Kidney (tissue), 14 donors: ENCODE data around the gene NEGR1. TPM values are rescaled to one million over a fixed set of nuclear protein-coding genes. Genes with fewer than 3 reads are reported as not detected.

ENCODE experiments used
- DNase-seq, 5 donors: peaks; one replicate each; pipeline ENCODE4 v3.0.0-alpha.2; 2013 to 2020
- FAIRE-seq: peaks from 2 replicates; lab custom pipeline; 2012; peaks lifted over from hg19 to GRCh38; lab: Jason Lieb, UNC
- H3K27ac ChIP-seq, 2 donors: one replicate each; pipeline ENCODE4 v1.7.0; 2013; ENCODE audit warnings: low read depth in 2 of 2, low read length in 2 of 2, inconsistent platforms in 1 of 2
- H3K27me3 ChIP-seq: one replicate; pipeline ENCODE4 v1.7.1; 2013; ENCODE audit warnings: low read length, inconsistent platforms; ENCODE audit not compliant: control insufficient read depth, insufficient read depth
- H3K36me3 ChIP-seq, 3 donors: one replicate each; pipeline versions ENCODE4 v1.7.0 to v1.7.1; 2013; ENCODE audit warnings: low read length in 3 of 3, control low read depth in 1 of 3, inconsistent platforms in 1 of 3; ENCODE audit not compliant: insufficient read depth in 3 of 3, control insufficient read depth in 2 of 3
- H3K4me1 ChIP-seq, 3 donors: one replicate each; pipeline versions ENCODE4 v1.7.0 to v1.7.1; 2013; ENCODE audit warnings: low read length in 3 of 3, inconsistent platforms in 1 of 3, low read depth in 1 of 3; ENCODE audit not compliant: control insufficient read depth in 2 of 3, insufficient read depth in 2 of 3
- H3K4me3 ChIP-seq, 3 donors: one replicate each; pipeline versions ENCODE4 v1.7.0 to v1.8.1; 2013; ENCODE audit warnings: low read length in 3 of 3, control low read depth in 1 of 3, inconsistent platforms in 1 of 3
- H3K9ac ChIP-seq, 3 donors: one replicate each; pipeline versions ENCODE4 v1.7.0 to v1.7.1; 2013; ENCODE audit warnings: low read length in 3 of 3, control low read depth in 1 of 3, inconsistent platforms in 1 of 3
- H3K9me3 ChIP-seq, 3 donors: one replicate each; pipeline versions ENCODE4 v1.7.0 to v1.7.1; 2013; ENCODE audit warnings: low read length in 3 of 3, control low read depth in 1 of 3, inconsistent platforms in 1 of 3; ENCODE audit not compliant: control insufficient read depth in 2 of 3, insufficient read depth in 1 of 3
- intact Hi-C: fragments of 100-400 bp; cut with DNase I; formaldehyde crosslinking; loops from one replicate; pipeline ENCODE4 v1.11.1; 2022
- polyA plus RNA-seq: library from polyadenylated mRNA; stranded (reverse); fragments of 350-450 nt; fragmentation: Illumina TruSeq; extraction: RNeasy Lipid Tissue Mini Kit (QIAGEN cat#74804); gene quantifications from one replicate; pipeline ENCODE4 v1.2.3, GENCODE V29; 2014; ENCODE audit warnings: low read depth, low replicate concordance; ENCODE audit not compliant: insufficient read depth
- total RNA-seq: library from RNA; stranded (reverse); fragmentation: NEBNext Ultra II Directional; extraction: Animal tissue kit (Norgen Biotek cat#: 25700); gene quantifications from one replicate; pipeline ENCODE4 v1.2.1, GENCODE V29; 2021
- TF ChIP-seq, protein P1 (sequence below): IDR thresholded peaks from 3 replicates; pipeline ENCODE4 v1.5.1; 2012; ENCODE audit warnings: mild to moderate bottlenecking, moderate library complexity, borderline replicate concordance; ENCODE audit not compliant: insufficient read depth; ENCODE audit errors: extremely low read depth
- donor health status: control.
- donor health status: control.
- donor health status: control.
- donor health status: control.
- donor health status: control.
- donor health status: DM: yes; HTN: yes; CAD: no.
- donor health status: Normal renal cell carcinoma (clear cell type).

NEGR1 gene
- total and polyA plus RNA-seq, 2 donors from 2014 or later = 3.0 to 10.2 TPM

DNA sequence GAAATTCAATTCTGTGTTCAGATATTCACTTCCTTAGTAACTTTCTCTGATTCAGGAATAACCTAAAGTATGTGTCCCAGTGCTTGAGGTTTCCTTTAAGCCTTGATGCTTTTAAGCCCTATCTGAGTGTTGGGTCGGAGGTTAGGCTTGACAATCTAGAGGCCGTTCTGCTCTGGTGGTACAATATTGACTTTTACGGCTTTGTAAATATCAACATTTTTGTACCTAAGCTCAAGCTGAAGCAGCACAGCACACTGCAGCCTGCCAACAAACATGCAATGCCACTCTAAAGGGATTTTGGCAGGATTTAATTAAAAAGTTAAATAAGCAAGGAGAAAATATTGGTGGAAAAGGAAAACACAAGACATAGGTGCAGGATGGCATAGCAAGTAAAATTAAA is 279.2 kb downstream of the NEGR1 start:
- intact Hi-C loops = no loop called here
- Histone ChIP-seq H3K9me3 (no peaks in the 10 kb centered on the region), H3K27ac (no peak overlapping the region), H3K4me3 (no peak overlapping the region), H3K9ac (no peak overlapping the region), H3K4me1 (no peaks in the 10 kb centered on the region), H3K27me3 (no peaks in the 10 kb centered on the region), H3K36me3 (no peaks in the 10 kb centered on the region)
- TF ChIP-seq, protein P1, sequence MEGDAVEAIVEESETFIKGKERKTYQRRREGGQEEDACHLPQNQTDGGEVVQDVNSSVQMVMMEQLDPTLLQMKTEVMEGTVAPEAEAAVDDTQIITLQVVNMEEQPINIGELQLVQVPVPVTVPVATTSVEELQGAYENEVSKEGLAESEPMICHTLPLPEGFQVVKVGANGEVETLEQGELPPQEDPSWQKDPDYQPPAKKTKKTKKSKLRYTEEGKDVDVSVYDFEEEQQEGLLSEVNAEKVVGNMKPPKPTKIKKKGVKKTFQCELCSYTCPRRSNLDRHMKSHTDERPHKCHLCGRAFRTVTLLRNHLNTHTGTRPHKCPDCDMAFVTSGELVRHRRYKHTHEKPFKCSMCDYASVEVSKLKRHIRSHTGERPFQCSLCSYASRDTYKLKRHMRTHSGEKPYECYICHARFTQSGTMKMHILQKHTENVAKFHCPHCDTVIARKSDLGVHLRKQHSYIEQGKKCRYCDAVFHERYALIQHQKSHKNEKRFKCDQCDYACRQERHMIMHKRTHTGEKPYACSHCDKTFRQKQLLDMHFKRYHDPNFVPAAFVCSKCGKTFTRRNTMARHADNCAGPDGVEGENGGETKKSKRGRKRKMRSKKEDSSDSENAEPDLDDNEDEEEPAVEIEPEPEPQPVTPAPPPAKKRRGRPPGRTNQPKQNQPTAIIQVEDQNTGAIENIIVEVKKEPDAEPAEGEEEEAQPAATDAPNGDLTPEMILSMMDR = no peak
- peak in 1 of 5 donors; percentile 2 for DNase-seq
- FAIRE-seq = no peak

DNA sequence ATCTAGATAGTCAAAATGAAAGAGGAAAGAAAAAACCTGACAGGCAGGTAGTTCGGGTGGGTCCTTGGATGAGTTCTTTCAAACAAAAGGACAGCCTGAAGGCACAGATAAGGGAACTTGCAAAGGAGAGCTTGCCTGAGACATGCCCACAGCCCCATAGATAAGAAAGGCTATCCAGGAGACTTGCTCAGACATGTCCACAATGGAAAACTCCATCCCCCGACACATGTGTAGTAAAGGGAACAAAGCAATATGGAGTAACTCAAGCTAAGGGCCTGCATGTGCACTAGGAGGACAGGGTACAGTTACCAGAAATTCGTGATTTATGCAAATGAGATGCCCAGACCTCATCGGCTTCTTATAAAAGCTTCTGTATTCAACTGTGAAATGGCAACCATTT is 281.5 kb downstream of the NEGR1 start:
- DNase-seq = no peak
- H3K36me3 ChIP-seq = no peaks in the 10 kb centered on the region
- TF ChIP-seq, protein P1 = no peak
- no peak overlapping the region for H3K27ac ChIP-seq
- no peak for FAIRE-seq
- intact Hi-C loops = no loop called here
- H3K9ac ChIP-seq = no peak overlapping the region
- H3K27me3 ChIP-seq = no peaks in the 10 kb centered on the region
- no peaks in the 10 kb centered on the region for H3K9me3 ChIP-seq
- H3K4me1 ChIP-seq = no peaks in the 10 kb centered on the region
- no peak overlapping the region for H3K4me3 ChIP-seq

DNA sequence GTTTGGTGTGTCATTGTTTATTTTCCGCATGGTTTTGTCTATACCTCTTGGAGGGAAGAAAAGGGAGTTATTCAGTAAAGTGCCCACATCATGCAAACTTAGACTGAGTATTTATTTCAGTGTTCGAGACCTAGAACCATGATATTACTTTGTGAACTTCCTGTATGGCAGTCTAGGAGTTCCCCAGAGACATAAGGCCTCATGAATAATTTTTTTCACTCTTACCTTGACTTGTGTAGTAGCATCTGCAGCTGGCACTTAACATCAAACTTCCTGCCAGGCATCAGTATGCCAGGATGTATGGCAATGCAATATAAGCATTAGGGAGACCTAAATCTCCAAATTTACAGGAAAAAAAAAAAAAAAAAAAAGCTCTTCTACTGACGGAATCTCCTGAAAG is 287.7 kb downstream of the NEGR1 start:
- intact Hi-C loops = no loop called here
- Histone ChIP-seq H3K27me3 (no peaks in the 10 kb centered on the region), H3K27ac (no peak overlapping the region), H3K4me1 (no peaks in the 10 kb centered on the region), H3K9me3 (no peaks in the 10 kb centered on the region), H3K9ac (no peak overlapping the region), H3K4me3 (no peak overlapping the region), H3K36me3 (no peaks in the 10 kb centered on the region)
- TF ChIP-seq, protein P1 = no peak
- no peak for FAIRE-seq
- no peak for DNase-seq

DNA sequence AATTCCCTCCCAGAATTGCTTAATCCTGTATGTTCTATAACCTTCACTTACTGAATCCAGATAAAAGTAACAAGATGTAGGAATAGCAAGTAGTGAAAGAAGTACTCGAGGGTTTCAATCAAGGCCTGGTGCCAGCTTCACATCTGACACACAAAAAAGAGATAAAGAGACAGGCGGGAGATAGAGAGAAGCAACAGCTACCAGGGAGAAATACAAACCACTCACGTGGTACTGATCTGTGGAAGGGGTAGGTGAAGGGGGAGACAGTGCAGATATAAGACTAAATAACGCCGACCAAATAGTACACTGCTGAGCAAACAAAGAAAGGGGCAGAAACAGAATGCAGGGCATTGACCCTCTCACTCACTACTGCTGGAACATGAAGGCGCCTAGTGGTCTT is 295.2 kb downstream of the NEGR1 start:
- FAIRE-seq (no peak), DNase-seq (no peak)
- TF ChIP-seq, protein P1 = no peak
- H3K27me3 ChIP-seq = no peaks in the 10 kb centered on the region
- no peaks in the 10 kb centered on the region for H3K4me1 ChIP-seq
- H3K4me3 ChIP-seq = no peak overlapping the region
- intact Hi-C loops = no loop called here
- no peaks in the 10 kb centered on the region for H3K9me3 ChIP-seq
- H3K36me3 ChIP-seq = no peaks in the 10 kb centered on the region
- H3K27ac ChIP-seq = no peak overlapping the region
- no peak overlapping the region for H3K9ac ChIP-seq
